ENCODE measurements around the gene CDCA8.

CDCA8 gene

GRCh38 chr1:37739222-37739621, 46.9 kb downstream of the CDCA8 start:
- DNase-seq = no peak

DNA sequence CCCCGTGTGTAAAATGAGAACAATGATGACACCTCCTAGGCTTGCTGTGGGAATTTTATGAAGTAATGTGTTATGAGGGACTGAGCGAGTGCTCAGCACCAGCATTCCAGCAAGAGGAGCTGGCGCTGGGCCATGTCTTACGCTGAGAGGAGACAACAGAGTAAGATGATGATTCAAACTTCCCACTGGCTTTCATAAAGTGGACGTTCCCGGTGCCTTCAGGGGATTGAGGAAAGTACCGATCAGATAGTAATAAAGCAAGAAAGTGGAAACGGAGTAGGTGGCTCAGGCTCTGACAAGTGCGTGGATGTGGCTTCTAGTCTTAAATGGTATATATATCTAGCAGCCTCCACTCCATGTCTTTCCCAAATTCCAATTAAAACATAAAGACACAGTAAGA, 48.8 kb downstream of the CDCA8 start:
- no peak for DNase-seq

DNA sequence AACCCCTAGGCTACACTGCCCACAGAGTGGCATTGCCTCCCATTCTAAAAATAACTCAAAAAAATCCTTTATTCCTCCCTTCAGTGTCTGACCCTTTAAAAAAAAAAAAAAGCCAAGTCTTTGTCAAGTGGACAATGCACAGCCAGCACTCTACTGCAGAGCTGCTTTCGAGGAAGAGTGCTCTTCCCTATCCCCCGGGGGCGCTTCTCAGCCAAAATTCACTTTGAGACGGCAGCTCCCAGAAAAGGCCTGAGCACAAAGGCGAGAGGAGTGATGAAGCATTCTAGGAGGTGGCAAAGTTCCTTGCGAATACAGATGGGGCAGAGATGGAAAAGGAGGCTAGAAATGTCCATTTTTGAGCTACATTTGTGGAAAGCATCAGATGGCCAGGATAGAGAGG, 49.3 kb downstream of the CDCA8 start:
- no peak for DNase-seq

GRCh38 chr1:37746806-37747205, 54.5 kb downstream of the CDCA8 start:
- no peak for DNase-seq

DNA sequence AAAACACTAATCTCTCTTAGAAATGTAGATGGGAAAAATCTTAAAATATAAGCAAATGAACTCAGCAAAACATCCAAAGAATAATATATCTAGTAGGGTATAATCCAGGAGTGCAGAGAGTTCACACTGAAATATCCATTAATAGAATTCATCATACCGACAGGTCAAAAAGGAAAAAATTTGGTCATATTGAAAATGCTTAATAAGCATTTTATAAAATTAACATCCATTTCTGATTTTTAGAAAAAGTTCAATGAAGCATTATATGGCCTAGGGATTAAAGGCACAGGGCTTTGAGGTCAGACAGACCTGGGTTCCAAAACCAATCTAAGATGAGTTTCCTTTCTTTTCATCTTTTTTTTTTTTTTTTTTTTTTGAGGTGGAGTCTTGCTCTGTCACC, 56.2 kb downstream of the CDCA8 start:
- DNase-seq = no peak

DNA sequence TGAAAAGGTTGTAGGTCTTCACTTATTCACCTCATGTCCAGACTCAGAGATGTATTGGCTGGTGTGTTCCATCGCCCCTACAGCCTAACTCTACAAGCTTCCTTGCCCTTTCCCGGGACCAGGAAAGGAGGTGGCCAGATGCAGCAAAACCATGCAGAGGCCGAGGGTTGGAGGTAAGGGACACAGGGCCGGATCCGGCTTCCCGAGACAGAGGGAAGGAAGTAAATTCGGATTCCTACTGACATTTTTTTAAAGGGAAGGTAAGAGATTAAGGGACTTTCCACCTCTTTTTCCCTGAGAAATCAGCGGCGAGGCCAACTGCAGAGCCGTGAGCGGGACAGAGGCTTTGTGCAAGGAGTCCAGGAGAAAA, 59.9 kb downstream of the CDCA8 start:
- DNase-seq = no peak

DNA sequence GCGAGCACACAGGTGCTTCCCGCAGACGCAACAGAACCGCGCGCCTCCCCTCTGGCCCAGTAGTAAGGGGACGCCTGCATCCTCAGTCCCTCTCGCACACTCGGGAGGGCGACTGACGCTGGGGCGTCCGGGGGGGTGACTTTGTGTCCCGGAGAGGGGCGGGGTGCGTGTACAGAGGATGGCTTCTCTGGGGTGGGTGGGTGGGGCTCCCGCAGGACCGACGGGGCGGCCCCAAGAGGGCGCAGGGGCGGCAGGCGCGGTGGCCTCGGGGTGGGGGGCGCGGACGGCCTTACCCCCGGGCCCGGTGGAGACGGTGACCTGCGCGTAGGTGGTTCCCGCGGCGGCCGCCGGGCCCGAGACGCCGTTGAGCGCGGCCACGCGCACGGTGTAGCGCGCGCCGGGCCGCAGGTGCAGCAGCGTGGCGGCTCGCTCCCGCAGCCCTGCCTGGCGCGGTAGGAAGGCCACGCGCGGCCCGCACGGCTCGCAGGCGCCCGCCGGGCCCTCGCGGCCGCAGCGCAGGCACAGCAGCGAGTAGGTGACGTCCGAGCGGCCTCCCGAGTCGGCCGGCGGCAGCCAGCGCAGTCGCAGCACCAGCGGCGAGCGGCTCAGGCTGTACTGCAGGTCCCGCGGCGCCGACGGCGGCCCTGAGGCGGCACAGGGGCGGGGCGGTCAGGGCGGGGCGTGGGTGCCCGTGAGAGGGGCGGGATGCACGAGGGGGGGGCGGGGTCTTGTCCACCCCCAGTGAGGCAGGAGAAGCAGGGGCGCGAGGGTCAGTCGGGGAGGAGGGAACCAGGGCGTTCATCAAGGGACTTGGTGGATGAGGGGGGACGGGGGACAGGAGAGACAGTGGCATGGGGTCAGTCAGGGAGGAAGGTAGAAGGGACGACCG, 60.5 kb downstream of the CDCA8 start:
- no peak for DNase-seq

DNA sequence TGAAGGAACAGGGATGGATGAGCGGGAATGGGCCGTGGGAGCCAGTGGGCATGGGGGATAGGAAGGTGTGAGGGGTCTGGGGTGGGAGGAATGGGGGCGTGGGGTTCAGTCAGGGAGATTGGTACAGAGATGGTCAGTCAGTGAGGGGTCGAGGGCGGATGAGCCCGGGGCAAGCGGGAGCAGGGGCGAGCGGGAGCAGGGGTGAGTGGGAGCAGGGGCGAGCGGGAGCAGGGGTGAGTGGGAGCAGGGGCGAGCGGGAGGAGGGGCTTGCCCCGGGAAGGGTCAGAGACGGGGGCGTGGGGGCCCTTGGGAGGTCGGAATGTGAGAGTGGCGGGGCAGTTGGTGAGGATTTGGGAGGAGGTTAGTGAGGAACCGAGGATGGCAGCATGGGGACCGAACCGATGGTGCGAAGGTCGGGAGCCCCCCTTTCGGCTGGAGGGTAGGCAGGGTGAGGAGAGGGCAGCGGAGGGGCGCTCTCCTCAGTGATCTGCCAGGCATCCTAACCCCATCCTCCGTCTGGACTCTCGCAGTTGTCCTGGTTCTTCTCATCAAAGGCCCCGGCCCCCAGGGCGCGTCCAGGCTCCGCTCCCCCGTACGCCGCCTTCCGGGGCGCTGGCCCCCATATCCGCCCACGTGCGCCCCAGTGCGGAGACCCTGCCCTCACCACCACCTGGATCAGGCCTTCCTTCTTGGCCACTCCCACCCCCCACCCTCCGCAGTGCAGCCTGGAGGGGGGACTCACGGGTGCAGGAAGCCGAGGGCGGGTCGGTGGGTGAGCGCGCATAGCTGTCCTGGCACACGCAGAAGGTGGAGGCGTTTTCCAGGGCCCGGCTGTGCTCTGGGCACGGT, 61.4 kb downstream of the CDCA8 start:
- DNase-seq = no peak

- DNase-seq = peak in 1 of 2 donors; percentile 40
Measured at GRCh38 chr1:37755290-37755689, 63.0 kb downstream of the CDCA8 start.

- DNase-seq = peak; percentile 42 to 56
Measured at GRCh38 chr1:37755951-37756560, 63.7 kb downstream of the CDCA8 start.
